Smooth muscle cell of the brain vasculature (primary cell): ENCODE measurements around the gene BCL2L11.
A peak's percentile ranks its signal among the peaks of the same experiment; 100 is the strongest.
"Not testable (repeated sequence)": the region's sequence is repeated elsewhere in the genome, so short reads cannot be mapped to it uniquely, and the experiment has no call there.

ENCODE experiments used
- DNase-seq: peaks from one replicate; pipeline ENCODE4 v3.0.0-alpha.2; 2012; ENCODE audit warnings: low read depth, low spot score

BCL2L11 gene, protein sequence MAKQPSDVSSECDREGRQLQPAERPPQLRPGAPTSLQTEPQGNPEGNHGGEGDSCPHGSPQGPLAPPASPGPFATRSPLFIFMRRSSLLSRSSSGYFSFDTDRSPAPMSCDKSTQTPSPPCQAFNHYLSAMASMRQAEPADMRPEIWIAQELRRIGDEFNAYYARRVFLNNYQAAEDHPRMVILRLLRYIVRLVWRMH

DNA sequence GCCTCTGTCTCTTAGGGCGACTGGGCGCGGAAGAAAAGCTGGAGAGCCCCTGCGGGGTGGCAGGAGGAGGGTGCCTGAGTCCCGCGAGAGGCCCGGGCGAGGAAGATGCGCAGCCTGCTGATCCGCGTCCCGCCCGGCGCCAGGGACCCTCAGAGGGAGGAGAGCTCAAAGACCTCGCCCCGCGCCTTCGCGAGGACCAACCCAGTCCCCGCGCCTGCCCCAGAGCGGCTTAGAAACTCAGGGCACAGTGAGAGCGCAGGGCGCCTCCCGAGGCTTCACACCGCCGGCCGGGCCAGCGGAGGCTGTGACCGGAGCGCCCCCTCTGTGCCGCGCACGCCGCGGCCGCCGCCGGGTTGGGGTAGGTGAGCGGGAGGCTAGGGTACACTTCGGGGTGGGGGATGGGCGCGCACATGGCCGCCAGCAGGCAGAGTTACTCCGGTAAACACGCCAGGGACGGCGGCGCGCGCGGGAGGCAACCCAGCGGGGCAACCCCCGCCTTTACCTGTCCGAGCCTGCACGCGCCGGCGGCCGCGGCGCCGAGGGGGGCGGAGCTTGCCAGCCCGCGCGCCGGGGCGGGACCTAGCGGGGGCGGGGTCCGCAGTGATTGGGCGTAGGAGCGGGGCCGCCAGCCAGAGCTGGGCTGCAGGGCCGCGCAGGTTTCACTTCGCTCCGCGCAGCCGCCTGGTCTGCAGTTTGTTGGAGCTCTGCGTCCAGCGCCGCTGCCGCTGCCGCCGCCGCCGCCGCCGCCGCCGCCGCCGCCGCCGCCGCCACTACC, at the start of gene BCL2L11:
BCL2L11 (plus strand) TSS at position 662 of the 775 bp plus-strand sequence. CDS start 2,832 bp downstream, outside the sequence.
- DNase-seq: no peak

DNA sequence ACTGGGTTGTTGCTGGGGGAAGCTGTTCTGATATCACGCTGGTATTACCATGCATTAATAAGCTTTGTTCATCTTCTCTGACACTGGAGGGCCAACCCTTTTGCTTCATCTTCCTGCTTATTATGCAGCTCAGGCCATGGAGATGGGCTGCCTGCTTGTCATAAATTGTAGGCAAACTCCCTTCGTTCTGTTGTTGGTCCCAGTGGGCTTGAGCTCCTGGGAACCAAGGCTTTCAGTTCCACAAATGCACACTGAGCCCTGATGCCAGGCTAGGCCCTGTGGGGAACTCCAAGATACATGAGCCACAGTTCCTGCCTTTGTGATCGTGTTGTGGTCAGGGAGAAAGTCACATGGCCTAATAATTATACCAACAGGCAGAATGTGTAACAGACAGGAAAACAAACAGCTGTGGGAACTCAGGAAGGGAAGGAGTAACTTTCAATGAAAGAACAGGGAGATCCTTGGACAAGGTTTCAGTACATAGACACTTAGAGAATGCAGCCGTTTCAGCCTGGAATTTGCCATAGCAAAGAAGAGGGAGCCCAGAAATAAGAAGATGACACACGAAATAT, 49.0 kb upstream of the BCL2L11 start:
- peak; percentile 71 for DNase-seq

DNA sequence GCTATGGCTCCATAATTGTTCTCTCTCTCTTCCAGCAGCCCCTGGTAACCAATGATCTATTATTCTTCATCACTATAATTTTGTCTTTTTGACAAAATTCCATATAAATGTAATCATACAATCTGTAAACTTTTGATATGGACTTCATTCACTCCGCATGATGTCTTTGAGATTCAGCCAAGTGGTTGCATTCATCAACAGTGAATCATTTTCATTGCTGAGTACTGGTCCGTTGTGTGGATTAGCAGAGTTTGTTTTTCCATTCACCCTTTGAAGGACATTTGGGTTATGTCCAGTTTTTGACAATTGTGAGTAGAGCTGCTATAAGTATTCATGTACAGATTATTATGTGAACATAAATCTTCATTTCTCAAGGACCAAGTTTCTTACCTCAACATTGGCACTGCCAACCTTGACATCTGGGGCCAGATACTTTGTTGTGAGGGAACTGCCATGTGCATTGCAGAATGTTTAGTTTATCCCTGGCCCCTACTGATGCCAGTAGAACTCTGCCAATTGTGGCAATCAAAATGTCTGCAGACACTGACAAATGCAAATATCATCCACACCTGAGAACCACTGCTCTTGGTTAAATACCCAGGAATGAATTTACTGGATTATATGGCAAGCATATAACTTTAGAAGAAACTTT, 48.4 kb upstream of the BCL2L11 start:
- DNase-seq: peak; percentile 62

DNA sequence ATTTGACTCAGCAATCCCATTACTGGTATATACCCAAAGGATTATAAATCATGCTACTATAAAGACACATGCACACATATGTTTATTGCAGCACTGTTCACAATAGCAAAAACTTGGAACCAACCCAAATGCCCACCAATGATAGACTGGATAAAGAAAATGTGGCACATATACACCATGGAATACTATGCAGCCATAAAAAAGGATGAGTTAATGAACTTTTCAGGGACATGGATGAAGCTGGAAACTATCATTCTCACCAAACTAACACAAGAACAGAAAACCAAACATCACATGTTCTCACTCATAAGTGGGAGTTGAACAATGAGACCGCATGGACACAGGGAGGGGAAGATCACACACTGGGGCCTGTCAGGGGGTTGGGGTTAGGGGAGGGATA, 38.1 kb upstream of the BCL2L11 start:
- not testable (repeated sequence) for DNase-seq

DNA sequence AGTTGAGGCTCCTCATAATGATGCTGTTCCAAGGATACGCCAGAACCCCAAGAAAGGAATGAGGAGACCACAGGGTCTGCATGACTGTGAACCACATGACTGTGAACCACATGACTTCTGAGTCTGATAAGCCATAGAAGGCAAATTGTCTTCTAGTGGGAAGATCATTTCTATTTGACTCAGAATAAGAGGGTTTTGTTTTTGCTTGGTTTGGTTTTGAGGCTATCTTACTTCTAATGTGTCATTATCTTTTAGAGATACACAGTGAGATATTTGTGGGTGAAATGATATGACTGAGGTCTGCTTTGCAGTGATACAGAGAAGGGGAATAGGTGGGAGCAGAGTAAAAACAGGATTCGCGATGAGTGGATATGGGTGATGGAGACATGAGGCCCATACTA, 28.9 kb upstream of the BCL2L11 start:
- no peak for DNase-seq

DNA sequence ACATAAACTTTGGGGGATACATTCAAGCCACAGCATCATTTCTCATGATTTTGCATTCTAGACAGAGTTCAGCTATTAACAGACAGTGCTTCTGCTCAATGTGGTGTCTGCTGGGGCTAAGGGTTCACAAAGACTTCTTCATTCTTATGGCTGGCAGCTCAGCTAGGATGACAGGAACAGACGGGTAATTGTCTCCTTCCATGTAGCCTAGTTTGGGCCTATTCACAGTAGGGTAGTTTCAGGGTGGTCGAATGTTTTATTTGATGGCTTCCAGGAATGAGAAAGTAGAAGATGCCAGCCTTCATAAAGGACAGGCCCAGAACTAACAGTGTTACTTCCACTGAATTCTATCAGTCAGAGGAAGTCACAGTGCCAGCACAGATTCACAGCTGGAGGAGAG, 26.0 kb upstream of the BCL2L11 start:
- no peak for DNase-seq

DNA sequence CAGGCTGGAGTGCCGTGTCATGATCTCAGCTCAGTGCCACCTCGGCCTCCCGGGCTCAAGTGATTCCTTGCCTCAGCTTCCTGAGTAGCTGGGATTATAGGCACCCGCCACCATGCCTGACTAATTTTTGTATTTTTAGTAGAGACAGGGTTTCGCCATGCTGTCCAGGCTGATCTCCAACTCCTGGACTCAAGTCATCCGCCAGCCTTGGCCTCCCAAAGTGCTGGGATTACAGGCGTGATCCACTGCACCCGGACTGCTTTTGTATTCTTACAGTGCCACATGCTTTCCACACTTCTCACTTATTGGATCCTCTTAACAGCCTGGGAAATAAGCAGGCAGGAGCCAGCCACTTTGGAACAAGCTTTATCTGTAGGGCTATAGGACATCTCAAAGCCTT, 25.3 kb upstream of the BCL2L11 start:
- DNase-seq: no peak

DNA sequence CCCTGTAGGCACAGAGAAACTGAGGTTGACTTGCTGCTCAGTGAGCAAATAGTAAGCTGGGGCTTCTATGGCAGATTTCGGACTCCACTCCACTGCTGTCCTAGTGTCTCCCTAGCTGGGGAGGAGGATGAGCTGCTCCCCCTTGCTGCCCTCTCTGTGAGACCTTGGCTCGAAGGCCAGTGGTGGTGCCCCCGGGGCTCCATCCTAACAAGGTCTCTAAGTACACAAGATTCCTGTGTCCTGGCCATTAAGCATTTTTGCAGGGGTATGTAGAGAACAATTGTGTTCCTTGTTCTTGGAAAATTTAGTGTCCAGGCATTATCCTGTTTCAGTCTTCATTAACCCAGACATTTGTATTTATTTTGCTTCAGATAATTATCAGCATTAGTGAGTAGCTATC, 21.3 kb upstream of the BCL2L11 start:
- no peak for DNase-seq

DNA sequence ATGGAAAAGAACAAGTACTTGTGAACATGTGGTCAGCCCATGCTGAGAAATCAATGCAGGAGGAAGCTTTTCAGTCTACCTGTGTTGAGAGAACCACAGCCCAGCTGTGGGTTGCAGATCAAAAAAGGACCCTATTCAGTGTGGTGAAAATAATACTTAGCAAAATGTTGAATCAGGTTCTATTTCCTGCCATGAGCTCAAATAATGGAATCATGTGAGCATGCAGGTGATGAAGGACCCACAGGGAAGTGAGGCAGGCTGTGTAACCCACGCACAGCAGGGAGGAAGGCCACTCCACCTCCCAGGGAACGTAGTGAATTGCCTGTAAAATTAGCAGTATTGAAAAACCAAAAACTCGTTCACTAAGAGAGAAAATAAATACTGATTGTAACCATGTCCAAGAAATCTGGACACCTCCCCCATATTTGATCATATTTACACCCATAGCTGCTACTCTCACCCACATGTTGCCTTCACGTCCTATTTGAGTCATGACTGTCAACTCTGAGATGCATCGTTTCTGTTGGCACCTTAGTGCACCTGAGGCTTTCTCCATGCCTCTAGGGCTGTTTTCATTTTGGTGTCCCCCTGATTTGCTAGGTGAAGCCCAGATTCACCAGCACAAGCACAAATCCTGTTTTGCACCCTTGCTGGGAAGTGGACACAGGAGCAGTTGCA, 20.5 kb upstream of the BCL2L11 start:
- DNase-seq: no peak

DNA sequence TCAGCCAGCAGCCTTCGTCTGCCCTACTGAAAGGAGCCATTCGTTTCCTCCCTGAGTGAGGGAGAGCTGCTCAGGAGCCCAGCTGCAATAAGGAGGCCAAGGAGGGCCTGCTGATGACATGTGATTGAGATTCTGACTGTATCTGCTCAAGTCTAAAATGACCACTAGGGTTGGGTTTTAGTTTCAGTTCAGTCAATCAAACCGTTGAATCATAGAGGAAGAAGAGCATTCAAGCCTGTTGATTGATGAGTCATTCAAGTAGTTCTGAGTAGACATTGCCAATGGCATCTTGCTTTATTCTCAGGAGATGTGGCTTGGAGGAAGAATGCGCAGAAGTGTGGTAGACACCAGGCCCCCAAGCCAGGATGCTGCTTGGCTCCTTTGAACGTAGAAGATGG, 19.9 kb upstream of the BCL2L11 start:
- DNase-seq: no peak

DNA sequence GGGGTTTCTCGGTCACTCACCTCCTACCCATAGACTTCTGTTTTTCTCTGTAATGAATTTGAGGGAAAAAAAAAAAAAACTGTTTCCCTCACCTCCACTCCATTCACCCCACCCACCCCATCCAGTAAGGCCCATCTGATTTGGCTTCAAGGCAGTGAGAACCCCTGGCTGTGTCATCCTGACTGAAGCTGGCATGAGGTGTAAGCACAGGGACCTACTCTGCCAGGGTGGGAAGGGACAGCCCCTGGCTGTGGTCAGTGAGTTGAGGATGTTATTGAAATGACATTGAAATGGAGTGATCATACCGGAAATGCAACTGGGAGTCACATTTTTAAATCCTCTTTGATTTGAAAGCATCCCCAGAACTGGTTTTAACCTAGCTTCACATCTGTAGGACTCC, 19.1 kb upstream of the BCL2L11 start:
- DNase-seq: no peak

DNA sequence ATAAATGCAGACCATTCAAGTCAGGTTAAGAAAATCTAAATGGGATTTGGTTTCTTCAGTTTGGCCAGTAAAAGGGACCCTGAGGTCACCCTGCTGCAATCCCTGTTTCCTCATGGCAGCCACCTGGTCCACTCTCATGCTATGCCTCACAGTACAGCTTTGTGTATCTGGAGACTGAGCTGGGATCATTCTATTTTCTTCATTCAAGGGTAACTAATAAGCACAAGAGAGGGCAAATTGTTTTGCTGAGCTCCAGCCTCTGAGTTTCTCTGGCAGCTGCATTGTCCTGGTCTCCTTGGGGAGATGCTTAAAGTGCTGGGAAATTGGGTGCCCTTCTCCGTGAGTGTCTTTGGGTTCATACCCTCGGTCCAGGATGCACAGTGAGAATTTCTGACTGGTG, 18.5 kb upstream of the BCL2L11 start:
- DNase-seq: no peak

DNA sequence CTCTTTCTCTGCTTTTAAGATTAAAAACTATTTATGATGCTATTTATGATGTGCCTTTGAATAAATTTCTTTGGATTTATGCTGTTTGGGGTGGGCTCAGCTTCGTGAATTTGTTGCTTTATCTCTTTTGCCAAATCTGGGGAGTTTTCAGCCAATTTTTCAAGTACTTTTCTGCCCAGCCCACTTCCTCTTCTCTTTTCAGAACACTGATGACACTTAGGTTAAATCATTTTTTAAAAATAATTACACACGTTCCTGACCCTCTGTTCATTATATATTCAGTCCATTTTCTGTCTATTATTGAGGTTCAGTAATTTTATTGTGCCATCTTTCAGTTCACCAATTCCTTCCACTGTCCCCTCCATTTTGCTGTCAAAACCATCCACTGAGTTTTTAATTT, 14.8 kb upstream of the BCL2L11 start:
- DNase-seq: no peak

DNA sequence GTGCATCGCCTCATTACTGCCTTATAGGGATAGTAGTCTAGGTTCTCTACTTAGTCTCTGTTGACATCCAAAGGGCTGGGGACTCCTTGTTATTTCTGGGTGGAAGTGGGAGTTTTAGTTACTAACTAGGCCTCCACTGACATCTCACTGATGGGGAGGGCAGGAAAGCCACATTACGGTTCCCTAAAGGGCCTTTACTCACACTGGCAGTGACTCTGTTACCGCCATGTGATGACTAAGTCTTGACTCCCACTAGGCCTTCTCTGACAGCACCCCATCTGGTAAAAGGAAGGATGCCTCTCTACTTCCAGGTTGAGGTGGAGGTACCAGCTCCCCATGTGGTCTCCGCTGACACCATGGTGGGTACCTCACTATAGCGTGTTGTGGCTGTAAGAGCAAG, 14.0 kb upstream of the BCL2L11 start:
- DNase-seq: no peak

DNA sequence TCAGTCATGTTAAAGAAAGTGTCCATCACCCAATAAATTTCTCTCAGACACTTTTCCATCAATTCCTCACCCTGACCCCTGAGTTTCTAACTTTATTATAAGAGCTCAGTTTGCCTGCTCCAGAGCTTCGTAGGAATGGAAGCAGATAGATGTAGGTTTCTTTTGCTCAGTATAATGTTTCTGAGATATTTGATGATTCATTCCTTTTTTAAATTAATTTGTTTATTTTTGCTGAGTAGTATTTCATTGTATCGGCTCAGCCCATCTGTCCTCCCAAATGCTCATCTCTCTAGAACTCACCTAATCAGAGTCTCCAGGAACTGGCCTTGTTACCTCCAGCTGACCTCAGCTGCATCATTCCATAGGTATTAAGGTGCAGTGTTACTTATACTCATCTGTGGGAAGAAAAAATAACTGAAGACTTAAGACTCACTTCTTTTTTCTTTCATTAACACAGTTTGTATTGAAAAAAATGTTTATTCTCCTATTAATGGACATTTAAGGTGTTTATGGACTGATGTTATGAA, 11.9 kb upstream of the BCL2L11 start:
- no peak for DNase-seq

DNA sequence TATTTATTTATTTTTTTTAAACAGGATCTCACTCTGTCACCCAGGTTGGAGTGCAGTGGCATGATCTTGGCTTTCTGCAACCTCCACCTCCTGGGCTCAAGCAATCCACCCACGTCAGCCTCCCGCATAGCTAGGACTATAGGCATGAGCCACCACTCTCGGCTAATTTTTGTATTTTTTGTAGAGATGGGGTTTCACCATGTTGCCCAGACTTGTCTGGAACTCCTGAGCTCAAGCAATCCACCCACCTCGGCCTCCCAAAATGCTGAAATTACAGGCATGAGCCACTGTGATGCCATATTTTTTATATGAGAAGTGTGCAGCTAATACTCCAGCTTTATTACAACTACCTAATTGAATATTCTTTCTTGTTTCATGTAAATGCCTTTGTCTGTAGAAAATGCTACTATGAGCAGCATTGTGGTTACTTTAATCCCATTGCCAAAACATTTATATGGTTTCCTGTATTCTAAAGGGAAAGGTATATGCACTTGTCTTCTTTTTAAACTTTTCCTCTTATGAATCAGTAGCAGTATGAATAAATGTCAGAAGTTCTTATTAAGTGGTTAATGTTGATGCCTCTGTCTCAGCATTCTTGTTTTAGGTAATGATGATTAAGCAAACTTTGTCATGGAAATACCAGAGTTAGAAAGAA, 9.5 kb upstream of the BCL2L11 start:
- DNase-seq: no peak

DNA sequence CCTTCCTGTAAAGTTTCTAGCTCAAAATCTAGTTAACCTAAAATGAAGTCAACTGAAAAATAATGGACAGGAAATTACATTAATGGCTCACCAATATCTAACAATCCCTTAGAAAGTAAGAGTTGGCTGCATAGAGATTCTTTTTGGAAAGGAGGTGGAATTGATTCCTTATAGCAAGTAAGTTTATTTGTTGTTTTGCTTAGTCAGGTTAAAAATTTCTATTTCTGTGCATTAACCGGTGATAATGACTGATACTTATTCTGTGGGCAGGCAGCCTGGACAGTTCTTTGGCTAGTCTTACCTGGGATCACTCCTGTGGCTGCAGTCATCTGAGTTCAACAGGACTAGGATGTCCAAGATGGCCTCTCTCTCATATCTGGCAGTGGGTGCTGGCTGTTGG, 6.9 kb upstream of the BCL2L11 start:
- no peak for DNase-seq

DNA sequence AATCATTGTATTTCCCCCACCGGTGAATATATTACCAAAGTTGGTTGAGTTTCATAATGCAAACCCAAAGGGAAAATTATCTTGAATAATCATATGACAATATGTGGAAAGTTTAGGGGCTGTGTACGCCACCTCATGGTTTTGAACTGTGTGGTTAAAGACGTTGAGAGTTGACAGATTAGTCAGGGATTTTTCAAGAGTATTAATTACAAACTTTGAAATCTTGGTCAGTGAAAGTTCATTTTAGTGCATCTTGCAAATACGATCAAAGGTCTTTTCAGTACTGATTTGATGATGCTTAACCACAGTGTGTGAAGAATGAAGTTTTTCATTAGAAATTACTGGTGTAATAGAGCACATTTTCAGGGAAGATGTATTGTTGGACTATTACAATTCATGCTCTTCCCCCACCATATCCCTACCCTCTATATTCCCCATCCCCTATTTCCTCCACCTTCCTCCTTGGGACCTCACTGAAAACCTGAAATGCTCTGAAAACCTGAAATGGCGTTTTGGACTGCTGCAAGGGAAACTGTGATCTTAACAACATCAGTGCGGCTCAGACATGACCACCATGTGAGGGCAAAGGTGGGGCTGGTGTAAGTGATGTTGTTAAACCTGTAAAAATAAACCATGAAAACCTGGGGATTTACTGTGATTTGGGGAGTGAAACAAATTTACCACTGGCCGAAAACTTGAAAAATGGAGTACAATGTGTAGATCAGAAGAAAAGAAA, 4.5 kb upstream of the BCL2L11 start:
- no peak for DNase-seq

DNA sequence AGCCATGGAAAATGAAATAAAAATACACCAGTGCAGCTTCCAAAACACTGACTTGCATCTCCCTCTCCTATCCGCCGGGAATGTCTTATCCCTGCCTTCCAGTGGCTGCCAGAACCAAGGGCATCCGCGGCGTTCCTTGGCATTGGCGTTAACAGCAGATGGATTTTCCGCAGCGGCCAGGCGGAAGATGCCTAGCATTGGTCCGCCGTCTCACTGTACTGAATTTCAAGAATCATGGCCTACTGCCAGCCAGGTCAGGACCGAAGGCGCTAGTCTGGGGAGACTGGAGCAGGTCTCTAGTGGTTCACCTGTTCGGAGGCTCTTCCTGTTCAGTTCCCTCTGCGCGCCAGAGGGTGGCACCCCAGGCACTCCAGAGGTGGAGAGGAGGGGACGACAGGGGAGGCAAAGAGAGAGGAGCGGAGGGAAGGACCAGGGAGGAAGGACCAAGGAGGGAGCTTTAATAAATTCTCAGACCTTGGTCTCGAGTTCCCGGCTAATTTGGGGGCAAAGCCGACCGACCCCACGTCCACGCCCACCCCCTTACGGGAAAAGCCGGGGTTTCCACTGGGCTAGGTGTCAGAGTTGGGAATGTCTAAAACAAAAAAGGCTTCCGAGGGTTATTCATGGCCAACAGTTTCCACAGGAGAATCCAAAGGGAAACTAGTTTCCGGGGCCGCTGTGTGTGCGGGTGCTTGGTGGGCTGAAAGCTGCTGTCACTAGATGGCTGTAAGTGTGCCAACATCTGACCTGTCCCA, 3.7 kb upstream of the BCL2L11 start:
- no peak for DNase-seq
